Measurements from ENCODE around the gene NLRP6.
"Not testable (repeated sequence)": the region's sequence is repeated elsewhere in the genome, so short reads cannot be mapped to it uniquely, and the experiment has no call there.

GRCh38 chr11:333616-334263 lies 55.5 kb downstream of the NLRP6 start:
- TF ChIP-seq EZH2 (IDR thresholded peaks at IDR 0.05; ENCODE audit: insufficient read depth, poor library complexity, severe bottlenecking); EZH2phosphoT487 (IDR thresholded peaks at IDR 0.05; ENCODE audit: insufficient read depth, low read depth): not testable (repeated sequence)

All from GM23248 (cell line).